Stimulated activated CD4-positive, alpha-beta T cell treated with anti-CD3 and anti-CD28 coated beads, Interleukin-4, amount 100 ng/mL, for 1 hour (primary cell): ENCODE data around the gene MYRFL.
"Not testable (repeated sequence)": the region's sequence is repeated elsewhere in the genome, so short reads cannot be mapped to it uniquely, and the experiment has no call there.

ENCODE experiments used
- DNase-seq: peaks from one replicate; pipeline ENCODE4 v3.0.0-alpha.2; 2020

The MYRFL gene

GRCh38 chr12:69844416-69844815, 19.4 kb downstream of the MYRFL start:
- no peak for DNase-seq

DNA sequence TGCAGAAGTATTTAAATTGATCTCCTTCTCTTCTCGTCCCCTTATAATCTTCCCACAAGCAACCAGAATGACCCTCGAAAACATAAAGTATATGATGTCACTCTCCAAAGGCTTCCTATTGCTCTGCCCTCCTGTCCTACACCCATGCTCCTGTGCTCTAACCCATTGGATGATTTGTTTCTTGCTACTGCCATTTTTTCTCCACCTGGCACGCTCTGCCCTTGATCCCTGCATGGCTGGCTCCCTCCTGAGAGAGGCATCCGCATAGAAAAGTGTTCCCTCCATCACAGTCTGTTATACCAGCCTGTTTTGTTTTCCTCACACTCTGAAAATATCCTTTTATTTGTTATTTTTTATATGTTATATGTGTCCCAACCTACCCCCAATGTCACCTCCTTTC, 19.8 kb downstream of the MYRFL start:
- no peak for DNase-seq

DNA sequence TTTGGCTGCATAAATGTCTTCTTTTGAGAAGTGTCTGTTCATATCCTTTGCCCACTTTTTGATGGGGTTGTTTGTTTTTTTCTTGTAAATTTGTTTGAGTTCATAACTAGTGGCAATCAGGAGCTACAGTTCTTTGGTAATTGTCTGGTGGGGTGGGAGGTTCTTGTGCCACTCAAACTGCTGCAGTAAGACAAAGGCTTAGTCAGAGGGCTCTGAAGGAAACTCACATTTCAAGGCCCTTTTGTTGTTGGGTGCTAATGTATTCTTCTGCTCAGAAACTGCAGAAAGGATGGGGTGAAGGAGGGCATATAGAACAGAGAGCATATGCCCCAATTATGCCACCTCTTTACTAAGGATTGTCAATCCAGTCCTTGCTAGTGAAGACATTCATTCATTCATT, 21.9 kb downstream of the MYRFL start:
- no peak for DNase-seq

DNA sequence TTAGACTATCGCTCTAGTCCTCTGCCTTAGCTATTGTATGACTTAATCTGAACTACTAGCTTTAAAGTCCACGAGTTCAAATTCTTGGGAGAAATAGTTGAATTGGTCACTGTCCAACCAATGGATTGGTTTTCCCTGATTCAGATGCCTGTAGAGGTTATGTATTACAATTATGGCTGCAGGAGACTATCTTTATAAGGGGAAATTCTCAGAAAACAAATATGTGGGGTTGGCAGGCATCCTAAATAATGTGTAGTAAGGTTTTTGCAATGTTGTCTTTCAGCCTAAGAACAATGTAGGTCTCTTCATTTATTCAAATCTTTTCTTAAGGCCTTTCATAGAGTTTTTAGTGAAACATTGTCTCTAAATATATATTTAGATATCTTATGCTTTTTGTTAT, 26.9 kb downstream of the MYRFL start:
- no peak for DNase-seq

GRCh38 chr12:69853176-69853961, 28.3 kb downstream of the MYRFL start:
- not testable (repeated sequence) for DNase-seq

GRCh38 chr12:69866698-69867097, 41.7 kb downstream of the MYRFL start:
- DNase-seq = no peak

DNA sequence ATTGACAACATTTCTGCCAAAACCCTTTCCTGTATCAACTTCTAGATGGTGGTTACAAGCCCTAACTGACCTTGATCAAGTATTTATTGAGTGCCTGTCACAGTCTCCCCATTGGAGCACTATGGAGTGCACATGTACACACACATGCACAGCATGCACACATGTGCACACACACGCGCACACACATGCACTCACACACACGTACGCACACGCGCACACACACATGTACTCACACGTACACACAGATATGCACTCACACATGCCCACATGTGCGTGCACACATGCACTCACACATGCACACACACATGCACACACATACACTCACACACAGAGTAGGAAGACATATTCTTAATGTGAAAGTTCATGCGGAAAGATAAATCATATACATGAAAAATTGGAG, 43.7 kb downstream of the MYRFL start:
- no peak for DNase-seq

DNA sequence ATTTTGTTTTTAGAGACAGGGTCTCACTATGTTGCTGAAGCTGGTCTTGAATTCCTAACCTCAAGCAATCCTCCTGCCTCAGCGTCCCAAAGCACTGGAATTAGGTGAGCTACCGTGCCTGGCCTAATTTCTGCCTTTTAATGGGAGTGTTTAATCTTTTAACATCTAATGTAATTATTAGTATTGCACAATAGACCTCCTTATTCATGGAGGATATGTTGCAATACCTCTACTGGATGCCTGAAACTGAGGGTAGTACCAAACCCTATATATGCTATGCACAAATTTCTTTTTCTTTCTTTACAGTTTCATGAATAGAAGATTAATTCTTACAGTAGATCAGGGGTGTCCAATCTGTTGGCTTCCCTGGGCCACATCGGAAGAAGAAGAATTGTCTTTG, 47.8 kb downstream of the MYRFL start:
- DNase-seq = no peak

- no peak for DNase-seq
Observed at GRCh38 chr12:69873429-69873828, 48.4 kb downstream of the MYRFL start.

DNA sequence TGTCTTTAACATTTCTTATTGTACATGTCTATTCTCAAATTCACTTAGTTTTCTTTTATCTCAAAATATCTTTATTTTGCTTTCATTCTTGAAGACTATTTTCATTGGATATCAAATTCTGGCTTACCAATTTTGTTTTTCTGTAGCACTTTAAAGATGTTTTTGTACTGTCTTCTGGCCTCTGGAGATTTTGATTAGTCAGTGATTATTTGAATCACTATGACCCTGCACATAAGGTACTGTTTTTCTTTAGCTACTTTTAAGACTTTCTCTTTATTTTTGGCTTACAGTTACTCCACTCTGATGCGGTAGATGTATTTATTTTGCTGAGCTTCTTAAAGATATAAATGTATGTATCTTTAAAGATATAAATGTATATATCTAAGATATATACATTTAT, 49.6 kb downstream of the MYRFL start:
- no peak for DNase-seq

- no peak for DNase-seq
Observed at GRCh38 chr12:69875416-69875935, 50.4 kb downstream of the MYRFL start.

DNA sequence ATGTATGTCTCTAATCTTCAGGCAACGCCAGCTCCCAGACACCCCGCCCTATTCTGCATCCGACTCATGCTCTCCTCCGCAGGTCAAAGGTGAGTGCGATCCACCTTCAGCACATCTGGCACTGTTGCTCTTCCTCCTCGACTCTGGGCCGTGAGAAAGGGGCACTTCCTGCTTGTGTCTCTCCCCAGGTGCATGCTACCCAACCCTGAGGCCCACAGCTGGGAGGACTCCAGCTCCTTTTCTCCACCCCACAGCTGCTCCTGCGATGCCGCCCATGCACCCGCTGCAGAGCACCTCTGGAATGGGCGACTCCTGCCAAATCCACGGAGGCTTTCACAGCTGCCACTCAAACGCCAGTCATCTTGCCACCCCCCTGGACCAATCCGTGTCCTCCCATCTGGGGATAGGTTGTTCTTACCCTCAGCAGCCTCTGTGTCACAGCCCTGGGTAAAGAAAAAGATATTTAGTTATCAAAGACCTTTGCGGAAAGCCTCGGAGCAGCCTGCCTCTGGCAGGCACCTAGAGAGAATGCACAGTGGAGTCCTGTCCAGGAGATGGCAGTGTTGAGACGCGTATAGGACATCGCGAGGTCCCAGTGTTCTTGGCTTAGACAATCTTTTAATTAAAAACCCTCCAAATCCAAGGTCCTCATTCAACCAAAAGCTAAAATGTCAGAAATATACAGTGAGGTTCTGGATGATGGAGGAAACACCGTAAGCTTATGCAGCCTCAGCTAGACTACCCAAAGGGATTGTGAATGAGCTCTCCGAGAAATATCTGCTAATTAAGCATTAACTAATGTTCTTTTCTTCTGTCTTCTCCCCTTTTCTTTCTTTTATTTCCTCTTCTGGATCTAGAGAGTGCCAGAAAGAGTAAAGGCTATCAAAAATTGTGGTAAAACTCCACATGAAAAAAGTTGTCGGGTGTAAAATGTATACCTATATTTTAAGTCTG, 54.3 kb downstream of the MYRFL start:
- peak; percentile 60 for DNase-seq

DNA sequence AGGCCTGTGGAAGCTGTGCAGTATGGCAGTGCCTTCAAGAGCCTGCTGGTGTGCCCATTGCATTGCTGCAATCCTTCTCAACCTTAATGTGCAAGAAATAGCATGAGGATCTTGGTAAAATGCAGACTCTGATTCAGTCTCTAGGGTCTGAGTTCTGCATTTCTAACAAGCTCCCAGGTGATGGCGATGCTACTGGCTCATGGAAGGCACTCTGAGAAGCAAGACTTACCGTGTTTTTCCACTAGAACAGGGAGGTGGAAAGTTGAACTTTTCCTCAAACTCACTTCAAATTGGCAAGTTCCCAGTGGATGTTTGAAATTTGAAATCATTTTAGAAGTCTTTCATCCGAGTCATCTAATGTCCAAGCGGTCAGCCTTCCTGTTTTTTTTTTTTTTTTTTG, 55.5 kb downstream of the MYRFL start:
- no peak for DNase-seq

DNA sequence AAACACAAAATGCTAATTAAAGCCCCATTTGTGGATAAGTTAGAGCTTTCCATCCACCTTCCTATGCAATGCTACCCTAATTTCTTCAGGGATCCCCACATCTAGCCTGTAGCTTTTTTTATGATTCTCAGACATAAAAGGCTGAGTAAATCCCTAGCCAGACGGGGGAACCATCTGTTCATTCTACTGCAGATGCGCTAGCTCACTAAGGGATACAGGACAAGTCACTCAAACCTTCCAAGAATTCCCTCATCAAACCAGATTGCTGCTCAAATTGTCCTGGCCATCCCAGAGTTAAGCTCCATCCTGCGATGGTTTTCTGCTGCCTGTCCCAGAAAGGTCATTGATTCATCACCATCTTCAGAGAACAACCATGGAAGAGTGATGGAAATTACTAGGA, 56.7 kb downstream of the MYRFL start:
- DNase-seq = no peak

GRCh38 chr12:69884386-69884785, 59.4 kb downstream of the MYRFL start:
- no peak for DNase-seq

DNA sequence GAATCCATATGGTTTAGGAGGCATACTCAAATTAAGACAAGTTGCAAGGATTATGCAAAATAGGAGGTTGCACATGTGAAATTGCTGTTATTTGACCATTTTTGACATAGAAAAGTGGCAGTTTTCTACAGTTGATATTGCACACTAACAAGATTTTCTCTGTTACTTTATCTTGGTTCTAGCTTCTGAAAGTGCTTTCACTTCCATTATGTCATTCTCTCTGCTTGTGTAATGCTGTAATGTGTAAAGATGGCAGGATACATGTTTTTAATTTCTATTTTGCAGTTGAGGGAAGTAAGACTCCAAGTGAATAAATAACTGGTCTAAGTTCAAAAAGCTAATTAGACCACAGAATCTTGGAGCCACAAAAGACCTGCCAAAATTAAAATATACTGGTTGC, 60.6 kb downstream of the MYRFL start:
- no peak for DNase-seq

DNA sequence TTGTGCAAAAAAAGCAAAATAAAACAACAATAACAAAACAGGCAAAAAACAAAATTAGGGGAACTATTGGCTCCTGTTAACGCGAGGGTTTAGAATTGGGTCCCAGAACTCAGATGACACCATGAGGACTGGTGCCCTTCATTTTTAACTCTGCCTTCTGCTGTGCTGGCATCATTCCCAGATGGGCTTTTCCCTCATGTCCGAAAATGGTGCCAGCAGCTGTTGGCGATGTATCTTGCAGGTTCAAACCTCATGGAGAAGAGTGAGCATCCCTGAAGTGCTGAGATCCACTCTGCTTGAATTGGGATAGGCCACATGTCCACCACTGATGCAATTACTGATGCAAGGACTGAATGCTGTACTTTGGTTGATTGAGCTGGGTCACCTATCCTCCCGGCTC, 61.1 kb downstream of the MYRFL start:
- DNase-seq = no peak

- DNase-seq = no peak
Observed at GRCh38 chr12:69886715-69887114, 61.7 kb downstream of the MYRFL start.

DNA sequence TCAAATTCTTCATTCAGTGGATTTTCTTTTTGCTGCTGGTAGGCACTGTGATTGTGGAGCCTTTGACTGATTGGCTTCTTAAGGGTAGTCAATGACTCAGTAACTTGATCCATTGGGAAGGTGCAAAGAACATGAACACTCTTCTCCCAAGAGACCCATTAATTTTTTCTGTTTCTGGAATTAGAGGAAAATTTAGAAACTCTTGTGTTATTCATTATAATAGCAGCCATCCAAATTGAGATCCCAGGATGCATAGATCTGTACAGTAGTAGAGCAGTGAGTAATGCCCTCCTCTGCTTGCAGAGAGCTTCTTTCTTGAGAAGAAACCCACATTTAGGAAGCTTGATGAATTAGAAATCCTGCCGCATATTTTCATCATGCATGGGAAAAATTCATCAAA, 63.9 kb downstream of the MYRFL start:
- DNase-seq = no peak

GRCh38 chr12:69894800-69895383, 69.9 kb downstream of the MYRFL start:
- DNase-seq = no peak

DNA sequence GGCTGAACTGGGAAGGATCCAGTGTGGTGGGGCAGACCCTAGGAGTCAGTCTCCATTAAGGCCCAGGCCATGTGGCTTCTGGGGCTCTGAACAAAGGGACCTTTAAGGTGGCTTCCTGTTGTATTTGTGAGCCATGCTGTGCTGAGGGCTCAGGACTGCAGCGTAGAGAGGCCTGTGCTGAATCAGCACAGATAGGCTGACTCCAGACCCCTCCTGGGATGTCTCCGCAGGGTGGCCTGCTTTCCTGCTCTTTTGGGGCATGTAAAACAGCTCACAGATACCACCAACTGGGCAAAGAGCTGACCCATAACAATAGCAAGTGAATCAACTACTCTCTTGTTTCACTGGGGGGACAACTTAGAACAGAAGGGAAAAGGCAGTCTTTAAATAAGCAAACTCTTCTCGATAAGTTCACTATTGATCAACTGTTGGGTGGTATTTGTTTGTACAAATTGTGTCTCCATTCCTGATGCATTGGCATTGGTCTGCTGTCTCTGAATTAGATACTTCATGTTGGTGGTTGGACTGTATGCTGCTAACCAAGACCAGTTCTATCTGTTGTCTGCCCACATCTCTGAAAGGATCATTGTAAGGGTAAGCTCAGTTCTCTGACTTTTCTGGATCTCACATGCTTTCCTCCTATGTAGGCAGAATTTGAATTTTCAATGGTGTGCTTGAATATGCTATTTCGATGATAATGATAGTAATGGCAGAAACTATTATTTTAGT, 71.8 kb downstream of the MYRFL start:
- DNase-seq = no peak

- no peak for DNase-seq
Observed at GRCh38 chr12:69897744-69898143, 72.7 kb downstream of the MYRFL start.

- DNase-seq = no peak
Observed at GRCh38 chr12:69898236-69898635, 73.2 kb downstream of the MYRFL start.
